Omental fat pad (tissue), 4 donors: Measurements from ENCODE around the gene RBFOX2. TPM values are rescaled to one million over a fixed set of nuclear protein-coding genes. Genes with fewer than 3 reads are reported as not detected.

ENCODE experiments used
- ATAC-seq: fragments of 150-250 bp; one replicate; pipeline ENCODE4 v1.9.1; 2016; ENCODE audit warnings: mild to moderate bottlenecking, moderate library complexity; ENCODE audit not compliant: low FRiP score
- DNase-seq: peaks from one replicate; pipeline ENCODE4 v3.0.0-alpha.2; 2019; ENCODE audit warnings: low spot score
- total RNA-seq, 4 donors: library from RNA; depleted of rRNA; stranded (reverse); fragments of >200 nt; gene quantifications; one replicate each; pipeline ENCODE4 v1.1.0, GENCODE V29; 2016
- TF ChIP-seq, protein P1 (sequence below), 3 donors: fragments of 450-650 bp; IDR thresholded peaks; one replicate each; pipeline ENCODE4 v1.5.1; 2016 to 2017; ENCODE audit warnings: antibody characterized with exemption in 3 of 3, mild to moderate bottlenecking in 3 of 3, moderate library complexity in 2 of 3

The RBFOX2 gene
- total RNA-seq, 4 donors from 2014 or later = 41.2 to 80.7 (median 60.1) TPM

DNA sequence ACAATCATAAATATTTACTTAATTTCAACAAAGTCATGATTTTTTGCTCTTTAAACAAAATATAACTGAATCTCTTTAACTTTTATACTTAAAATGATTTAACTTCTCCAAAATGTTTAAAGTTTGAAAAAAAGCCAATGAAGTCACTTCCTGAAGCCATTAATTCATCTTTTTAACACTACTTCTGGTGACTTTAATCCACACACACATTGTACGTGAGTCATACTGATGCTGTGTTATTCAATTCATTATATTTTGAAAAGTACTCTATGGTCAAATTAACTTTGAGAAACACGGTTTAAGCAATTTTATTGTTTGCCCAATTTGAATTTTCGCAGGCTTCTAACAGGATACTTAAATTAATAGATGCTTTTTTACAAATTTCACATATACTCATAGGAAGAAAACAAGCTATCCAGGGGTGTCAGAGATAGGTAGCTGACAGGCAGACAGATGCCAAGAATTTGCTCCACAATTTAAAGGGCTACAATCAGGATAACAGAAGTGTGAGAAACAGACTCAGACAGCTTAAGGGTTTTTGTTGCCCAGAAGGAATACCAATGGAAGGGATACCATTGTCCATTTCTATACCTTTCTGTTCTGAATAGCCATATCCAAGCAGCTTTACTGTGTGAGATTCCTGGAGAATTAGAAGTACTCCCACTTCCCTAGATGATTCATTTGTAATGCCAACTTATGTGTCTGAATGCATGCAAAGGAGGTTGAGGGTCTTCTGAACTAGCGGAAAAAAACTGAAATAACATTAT, 118.4 kb downstream of the RBFOX2 start:
- DNase-seq = no peak
- TF ChIP-seq, protein P1, sequence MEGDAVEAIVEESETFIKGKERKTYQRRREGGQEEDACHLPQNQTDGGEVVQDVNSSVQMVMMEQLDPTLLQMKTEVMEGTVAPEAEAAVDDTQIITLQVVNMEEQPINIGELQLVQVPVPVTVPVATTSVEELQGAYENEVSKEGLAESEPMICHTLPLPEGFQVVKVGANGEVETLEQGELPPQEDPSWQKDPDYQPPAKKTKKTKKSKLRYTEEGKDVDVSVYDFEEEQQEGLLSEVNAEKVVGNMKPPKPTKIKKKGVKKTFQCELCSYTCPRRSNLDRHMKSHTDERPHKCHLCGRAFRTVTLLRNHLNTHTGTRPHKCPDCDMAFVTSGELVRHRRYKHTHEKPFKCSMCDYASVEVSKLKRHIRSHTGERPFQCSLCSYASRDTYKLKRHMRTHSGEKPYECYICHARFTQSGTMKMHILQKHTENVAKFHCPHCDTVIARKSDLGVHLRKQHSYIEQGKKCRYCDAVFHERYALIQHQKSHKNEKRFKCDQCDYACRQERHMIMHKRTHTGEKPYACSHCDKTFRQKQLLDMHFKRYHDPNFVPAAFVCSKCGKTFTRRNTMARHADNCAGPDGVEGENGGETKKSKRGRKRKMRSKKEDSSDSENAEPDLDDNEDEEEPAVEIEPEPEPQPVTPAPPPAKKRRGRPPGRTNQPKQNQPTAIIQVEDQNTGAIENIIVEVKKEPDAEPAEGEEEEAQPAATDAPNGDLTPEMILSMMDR (IDR thresholded peaks at IDR 0.05) = no peak
- ATAC-seq = no peak

- DNase-seq = no peak
- no peak for ATAC-seq
- TF ChIP-seq, protein P1 (IDR thresholded peaks at IDR 0.05) = no peak
Observed at GRCh38 chr22:35905894-35906293, 122.7 kb downstream of the RBFOX2 start.

- TF ChIP-seq, protein P1 (IDR thresholded peaks at IDR 0.05) = no peak
- DNase-seq (no peak), ATAC-seq (no peak)
Observed at GRCh38 chr22:35904752-35905151, 123.9 kb downstream of the RBFOX2 start.

DNA sequence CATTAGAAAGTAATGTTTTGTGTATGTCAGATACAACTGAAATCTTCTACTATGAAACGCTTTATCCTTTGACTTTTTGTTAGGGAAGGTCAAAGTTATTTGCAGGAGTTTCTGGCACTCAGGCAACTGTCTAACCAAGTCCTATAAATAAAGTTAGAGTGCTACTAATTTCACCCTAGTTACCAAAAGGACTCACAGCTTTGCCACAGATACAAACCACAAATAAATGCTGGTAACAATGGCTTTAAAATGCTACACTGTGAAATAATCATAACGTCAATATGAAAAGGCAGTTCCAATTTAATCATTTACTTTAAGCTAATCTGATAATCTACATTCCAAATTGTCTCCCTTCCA, 124.3 kb downstream of the RBFOX2 start:
- ATAC-seq = no peak
- TF ChIP-seq, protein P1 (IDR thresholded peaks at IDR 0.05) = no peak
- no peak for DNase-seq

DNA sequence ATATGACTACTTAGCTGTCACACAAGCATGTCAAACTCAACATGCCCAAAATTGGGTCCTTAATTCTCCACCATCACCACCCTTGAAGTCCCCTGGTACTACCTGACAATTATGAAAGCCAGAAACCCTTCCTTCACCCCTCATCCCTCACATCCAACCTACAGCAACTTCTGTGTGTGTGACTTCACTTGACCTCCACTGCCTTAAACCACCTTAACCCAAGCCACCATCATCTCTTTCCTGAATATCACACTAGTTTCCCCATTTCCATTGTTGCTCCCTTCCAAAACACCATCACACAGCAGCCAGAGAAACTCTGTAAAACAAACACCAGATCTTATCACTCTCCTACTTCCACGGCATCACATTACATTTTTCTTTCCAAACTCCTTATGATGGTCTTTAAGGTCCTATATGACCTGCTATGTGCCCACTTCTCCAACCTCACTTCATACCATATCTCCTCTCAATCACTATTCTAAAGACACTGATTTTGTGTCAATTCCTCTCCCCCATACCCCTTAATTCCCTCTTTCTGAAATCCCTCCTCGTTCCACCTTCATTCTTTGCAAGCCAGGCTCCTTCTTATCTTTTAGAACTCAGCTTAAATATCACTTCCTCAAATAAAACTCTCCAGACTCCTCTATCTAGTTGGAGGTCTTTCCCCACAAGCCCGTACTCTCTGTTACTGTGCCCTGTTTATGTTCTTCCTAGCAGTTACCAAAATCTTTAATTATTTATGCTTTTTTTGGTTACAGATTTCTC, 124.9 kb downstream of the RBFOX2 start:
- ATAC-seq = no peak
- TF ChIP-seq, protein P1 (IDR thresholded peaks at IDR 0.05) = no peak
- DNase-seq = no peak

GRCh38 chr22:35900483-35901168, 128.0 kb downstream of the RBFOX2 start:
- TF ChIP-seq, protein P1 (IDR thresholded peaks at IDR 0.05) = no peak
- ATAC-seq (no peak), DNase-seq (no peak)
